NCI-H345 (cell line): ENCODE measurements around the gene AK5.

Source experiments
- DNase-seq: peaks from one replicate; lab custom pipeline; 2025; lab: John Stamatoyannopoulos, UW

AK5 gene

DNA sequence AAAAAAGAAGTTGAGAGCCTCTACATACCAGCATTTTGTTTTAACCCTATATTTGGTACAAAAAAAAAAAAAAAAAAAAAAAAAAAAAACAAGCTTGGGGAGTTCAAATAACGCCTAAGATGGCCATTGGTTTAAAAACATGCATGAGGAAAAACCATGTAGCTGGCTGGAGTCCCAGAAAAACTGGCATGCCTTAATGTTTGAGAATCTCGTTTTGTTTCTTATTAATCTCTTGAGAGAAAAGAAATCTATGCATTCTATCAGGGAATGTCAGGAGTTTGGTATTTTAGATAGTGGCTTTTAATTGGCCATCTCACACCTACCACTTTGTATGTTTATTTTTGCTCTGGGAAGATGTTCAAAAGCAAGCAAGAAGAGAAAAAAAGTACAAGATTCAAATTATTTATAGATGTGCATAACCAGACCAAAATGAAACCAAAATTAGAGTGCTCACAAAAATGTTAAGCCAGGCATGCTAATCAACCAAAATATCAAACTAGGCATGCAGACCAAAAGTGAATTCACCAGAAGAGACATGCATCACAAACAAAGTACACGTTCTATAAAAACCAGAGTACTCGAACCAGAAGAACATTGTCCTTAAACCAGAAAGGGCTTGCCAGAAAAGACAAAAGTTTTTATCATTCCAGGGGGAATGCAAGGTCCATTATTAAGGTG lies 156.6 kb downstream of the AK5 start:
- DNase-seq: no peak

DNA sequence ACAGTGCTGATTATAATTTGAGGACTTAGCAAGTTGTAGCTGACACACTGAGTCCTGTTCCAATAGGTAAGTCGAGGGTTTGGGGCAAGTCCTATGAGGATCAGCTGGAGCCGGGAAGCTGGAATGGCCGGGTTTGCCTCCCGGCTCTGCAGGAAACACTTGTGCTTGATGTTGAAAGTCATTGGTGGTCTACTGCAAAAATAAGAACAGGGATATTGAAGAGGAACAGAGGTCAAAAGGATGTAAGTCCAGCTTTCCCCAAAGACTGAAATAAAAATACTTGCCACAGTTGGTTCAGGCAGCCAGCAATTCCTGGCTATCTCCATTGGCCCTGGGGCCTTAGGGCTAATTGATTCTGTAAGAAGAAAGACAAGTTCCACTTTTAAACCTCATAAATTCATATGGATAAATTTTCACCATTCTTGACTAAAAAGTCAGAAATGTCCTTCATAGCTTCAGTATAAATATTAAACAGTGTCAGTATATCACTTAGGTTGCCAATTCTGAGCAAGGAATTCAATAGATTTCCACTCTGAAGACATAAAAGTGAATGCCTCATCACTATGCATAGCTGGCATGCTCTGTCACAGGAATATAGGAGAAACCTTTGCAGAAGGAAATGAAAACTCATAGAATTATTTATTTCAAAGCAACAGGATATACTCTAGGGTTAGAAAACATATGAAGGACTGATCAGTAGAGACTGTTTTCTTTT lies 165.2 kb downstream of the AK5 start:
- no peak for DNase-seq

DNA sequence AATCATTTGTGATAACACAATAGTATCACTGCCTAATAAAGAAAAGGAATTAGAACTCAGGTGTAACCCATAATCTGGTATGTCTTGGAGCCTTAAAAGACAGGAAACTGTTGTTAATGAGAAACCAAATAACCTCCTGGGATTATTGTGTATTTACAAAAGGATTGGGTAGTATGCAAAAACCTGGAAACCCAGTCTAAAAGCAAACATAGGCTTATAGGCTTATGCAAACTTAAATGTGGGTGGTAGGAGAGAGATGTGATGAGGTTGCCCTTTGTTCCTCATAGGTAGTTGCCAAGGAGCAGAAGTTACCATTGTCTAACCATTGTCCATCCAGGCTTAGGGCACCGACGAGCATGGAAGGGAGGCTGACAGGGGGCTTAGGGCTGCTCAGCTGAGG lies 165.8 kb downstream of the AK5 start:
- no peak for DNase-seq

DNA sequence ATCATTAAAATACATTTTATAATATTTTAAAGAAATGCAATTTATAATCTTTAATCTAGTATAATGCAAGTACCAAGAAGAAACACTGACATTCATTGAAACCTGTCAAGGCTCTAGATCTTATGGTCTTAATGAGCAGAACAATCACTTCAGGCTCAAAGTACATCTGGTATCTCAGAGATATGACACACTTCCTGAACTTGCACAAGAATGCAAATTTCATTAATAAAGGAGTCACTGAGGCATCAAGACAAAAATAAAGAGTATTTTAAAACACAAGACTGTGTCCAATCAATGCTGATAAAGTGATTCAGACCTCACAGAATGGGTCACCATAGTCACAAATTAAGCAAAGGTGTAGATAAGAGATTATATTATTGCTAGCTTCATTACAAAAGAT lies 178.1 kb downstream of the AK5 start:
- DNase-seq: no peak

DNA sequence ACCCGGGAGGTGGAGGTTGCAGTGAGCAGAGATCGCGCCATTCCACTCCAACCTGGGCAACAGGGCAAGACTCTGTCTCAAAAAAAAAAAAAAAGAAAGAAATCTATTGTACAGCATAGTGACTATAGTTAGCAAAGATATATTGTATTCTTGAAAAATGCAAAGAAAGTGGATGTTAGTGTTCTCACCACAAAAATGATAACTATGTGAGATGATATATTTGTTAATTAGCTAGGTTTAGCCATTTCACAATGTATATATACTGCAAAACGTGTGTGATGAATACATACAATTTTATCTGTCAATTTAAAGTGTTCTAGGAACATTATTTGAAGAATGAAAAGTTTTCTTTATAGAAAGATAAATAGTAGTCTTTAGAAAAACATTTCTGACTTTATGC lies 179.9 kb downstream of the AK5 start:
- DNase-seq: no peak

DNA sequence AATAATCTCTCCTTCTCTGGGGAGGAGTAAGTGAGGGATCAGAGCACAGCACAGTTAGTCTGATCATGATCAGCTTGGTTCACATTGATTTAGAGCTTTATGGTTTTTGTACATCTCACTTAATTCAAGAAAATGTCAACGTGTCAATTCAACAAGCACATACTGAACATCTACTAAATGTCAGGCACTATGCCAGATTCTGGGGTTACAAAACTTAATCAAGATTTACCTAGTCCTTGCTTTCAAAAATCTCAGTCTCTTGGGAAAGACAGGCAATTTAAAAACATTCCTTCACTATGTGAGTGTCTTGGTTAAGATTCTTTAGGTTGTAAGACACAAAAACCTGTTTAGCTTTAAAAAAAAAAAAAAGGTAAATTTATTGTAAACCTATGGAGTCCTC lies 181.4 kb downstream of the AK5 start:
- DNase-seq: no peak

DNA sequence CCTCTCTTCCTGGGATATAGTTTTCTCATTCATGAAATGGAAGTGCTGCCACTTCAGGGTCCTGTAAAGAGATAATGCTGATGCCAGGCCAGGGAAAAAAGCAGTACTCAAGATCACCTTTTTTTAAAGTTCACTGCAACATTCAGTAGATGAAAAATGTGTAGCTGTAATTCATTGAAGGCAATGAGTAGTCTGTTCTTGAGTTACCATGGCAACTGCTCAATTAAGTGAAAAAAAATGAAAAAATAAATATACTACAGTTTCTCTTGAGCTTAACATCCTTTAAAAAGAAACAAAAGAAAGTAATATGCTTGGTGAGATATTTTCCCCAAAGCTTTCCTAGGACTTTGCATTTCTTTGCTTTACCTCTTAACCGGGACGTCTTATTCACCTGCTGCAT lies 183.3 kb downstream of the AK5 start:
- DNase-seq: no peak

DNA sequence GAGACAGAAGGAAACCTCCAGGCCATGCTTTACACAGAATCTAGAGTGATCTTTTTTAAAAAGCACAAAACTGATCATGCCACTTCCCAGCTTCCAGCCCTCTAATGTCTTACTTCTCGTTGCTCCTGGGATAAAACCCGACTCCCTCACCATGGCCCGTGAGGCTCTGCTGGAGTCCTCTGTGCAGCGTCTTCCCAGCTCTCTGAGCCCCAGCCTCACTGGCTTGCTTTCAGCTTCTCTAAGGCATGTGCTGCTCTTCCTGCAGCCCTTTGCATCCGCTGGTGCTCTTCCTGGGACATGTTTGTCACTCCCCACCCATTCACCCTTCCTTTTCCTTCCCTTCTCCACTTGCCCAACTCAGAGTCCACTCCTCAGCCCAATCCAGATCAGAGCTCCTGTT lies 184.1 kb downstream of the AK5 start:
- no peak for DNase-seq

DNA sequence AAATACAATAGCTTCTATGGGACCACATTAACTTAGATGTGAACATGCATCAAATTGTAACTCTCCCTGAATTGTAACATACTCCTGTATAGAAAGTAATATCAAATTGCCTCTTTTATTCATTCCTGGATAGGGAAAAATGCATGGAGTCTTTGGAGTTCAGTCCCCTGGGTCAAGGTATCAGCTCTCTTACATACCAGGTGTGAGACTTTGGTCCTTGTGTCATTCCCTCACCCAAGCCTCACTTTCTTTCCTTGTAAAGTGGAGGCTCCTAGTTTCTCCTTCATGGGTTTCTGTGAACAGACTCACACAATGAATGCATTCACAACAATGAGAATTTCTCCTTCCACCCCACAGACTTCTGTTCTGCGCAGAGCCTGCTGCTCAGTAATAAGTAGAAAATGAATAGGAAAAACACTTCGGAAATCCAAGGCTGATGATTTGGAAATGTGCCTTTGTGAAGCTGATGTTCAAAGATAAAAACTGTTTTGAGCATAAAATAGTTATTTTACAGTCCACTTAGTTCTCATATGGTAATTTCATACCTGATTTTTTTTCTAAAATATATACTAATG lies 185.3 kb downstream of the AK5 start:
- no peak for DNase-seq

DNA sequence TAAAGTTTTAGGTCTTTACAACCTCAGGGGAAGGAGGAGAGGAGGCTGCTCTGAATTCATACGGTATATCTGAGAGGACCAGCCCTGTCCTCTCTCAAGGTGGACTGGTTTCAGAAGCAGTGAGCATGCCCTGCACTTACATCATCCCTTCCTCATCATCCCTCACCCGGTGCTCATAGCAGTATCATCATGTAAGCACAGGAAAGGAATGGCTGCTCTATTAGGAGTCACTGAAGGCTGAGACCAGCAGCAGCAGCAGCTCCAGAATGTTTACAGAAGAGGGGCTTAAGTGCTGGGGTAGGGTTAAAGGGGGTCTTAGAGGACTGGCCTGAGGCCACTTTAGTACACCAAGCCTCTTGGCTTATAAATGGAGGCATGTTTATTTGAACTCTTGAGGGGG lies 185.9 kb downstream of the AK5 start:
- no peak for DNase-seq

DNA sequence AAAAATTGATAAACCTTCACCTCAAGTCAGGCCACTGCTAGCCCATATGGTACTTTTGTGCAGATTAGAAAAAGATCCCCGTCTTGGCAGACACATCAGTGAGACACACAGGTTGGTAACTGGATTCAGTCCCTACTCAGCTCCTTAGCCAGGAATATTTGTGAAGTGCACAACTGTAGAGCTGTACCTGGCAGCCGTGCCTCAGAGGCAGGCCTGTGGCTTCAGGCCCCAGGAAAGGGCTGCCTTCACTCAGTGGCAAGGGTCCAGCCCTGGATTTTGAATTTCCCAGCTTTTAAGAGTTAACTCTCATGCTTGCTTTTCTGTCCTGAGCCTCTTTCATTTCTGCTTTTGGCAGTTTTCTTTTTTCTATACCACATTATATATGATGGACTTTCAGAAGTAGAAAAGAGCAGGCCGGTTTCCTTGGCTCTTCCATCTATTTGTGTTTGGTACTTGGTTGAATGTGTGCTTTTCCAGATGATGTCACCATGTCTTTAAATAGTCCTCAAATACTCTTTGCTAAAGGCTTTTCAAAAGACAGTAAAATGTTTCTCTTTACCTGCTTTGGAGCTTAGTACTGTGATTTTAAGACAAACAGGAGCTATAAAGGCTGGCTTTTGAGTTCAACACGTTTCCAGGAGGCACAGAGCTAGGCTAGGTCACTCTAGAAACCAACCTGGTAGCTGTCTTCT lies 186.6 kb downstream of the AK5 start:
- DNase-seq: no peak

DNA sequence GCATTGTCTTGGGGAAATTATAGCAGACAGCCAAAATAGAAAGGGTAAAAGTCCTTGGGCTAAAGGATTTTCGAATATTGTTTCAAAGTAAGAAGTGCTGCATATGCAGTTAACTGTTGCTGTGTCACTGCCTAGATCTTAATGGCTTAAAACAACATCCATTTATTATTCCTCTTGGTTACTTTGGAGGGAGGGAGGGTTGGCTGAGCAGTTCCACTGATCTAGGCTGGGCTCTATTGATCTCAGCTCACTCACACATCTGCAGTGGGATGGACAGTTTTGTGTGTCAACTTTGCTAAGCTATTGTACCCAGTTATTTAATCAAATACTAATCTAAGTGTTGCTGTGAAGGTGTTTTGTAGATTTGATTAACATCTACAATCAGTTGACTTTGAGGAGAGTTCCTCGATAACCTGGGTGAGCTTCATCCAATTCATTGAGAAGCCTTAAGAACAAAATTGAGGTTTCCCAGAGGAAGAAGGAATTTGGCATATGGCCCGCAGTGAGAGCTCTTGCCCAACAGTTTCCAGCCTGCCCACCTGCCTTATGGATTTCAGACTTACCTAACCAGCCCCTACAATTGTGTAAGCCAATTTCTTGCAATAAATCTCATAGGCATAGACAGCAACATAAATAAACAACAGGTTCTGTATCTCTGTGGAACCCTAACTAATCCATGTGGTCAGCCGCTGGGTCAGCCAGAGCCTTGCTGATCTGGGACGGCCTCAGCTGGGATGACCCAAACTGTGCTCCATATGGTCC lies 187.3 kb downstream of the AK5 start:
- DNase-seq: no peak

DNA sequence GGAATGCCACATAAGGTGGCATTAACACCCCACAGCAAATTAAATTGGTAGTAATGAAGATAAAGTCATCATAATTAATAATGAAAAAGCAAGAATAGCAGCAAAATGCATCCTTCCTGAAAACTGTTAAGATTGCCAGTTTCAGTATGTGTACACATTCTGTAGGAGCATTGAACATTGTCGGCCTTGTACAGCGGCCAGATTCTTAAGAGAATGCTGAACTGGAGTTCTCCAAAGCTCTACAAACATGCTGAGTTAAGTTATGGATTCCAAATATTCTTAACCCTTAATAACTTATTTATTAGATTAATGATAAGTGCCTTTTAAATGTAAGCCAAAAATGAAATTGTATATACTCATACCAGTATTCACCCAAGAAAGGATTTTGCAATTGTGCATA lies 189.9 kb downstream of the AK5 start:
- DNase-seq: no peak

DNA sequence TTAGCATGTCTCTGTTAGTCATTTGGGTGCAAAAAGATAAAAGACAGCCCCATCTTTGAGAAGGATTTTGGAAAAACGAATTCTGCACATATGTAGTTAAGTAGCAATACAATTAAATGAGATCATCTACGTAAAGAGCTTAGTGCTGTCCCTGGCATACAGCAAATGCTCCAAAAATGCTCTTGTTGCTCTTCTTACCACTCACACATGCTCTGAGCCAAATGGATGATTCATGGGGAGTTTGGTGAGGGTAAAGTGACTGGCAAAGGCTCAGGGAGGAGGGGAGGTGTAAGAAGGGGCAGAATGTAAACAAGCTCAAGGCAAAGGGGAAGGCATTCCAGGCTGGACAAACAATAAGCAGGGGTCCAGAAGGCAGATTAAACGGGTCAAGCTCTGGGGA lies 191.9 kb downstream of the AK5 start:
- no peak for DNase-seq

DNA sequence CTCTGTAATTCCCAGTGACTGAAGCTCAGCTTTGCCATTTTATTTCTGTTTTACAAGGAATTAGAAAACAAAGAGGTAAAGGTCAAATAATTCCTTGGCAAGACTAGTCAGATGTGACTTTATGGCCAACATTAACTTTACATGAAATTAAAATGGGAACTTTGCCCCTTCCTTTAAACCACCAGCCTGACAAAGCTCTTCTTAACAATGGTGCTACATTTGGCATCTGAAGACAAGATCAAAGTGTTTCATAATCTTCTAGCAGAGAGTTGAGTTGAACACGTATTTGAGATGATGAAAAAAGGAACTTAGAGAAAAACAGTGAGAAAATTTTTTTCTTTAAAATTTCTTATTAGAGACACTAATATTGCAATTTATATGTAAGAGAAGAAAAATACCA lies 193.8 kb downstream of the AK5 start:
- DNase-seq: no peak

DNA sequence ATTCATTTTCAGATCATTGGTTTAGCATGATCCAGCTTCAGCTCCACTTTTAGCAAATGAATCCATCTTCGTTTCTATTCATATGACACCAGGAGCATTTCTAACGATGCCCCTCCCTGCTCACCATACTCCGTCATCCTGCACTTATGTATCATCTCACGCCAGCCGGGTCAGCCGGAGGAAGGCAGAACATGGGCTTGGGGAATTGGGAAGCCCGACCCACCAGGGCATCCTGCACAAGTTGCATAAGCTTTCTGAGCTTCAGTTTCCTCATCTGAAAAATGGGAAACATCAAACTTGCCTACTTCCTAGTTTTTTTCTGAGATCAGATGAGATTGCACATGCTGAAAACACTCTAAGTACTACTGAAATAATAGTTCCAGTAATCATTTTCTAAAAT lies 194.7 kb downstream of the AK5 start:
- no peak for DNase-seq

DNA sequence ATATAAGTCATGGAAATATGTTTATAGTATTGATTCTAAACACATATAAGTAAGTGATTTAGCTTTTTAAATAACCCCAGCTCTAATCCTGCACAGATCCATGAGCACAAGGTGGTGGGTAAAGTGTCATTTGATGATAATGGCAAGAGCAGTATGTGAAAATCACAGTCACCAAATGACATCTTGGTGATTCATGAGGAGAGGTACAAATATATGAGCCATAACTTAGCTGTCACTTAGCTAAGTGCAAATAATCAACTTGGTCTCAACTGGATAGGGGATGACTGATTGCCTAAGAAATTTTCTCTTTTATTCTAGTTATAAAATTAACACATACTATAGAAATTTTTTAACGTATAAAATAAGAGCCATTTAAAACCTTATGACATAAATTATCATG lies 202.5 kb downstream of the AK5 start:
- no peak for DNase-seq

DNA sequence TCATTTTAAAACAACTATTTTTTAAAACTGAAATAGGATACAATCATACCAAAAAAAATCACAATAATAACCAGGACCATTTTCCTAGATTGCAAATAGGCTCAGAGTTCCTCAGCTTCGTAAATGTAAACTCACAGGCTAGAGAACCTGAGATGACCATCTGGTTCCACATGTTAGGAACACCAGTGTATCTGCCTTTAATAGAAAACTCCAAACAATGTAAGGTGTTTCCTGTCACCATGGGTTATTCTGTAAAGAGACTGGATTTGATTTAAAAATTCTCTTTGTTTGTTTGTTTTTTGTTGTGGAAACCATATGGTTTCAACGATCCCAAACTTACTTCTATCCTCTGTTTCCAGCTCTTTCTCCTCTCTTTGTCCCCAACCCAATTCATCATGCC lies 203.1 kb downstream of the AK5 start:
- no peak for DNase-seq

DNA sequence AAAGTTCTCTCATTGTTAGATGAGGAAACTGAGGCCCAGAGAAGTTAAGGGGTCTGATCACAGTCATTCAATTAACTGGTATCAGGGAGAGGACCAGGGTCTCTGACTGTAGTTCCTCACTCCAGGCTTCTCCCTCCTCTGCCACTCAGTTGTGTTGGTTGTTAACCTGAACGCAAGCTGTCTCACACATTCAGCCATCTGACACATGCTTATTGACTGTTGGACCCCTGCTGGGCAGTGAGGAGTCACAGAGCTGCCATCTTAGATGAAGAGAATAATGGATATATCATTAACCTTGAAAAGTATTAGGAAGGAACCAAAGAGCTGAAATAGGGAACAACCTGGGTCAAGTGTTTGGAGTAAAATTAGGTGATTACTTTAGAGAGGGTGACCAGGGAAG lies 205.8 kb downstream of the AK5 start:
- DNase-seq: no peak

DNA sequence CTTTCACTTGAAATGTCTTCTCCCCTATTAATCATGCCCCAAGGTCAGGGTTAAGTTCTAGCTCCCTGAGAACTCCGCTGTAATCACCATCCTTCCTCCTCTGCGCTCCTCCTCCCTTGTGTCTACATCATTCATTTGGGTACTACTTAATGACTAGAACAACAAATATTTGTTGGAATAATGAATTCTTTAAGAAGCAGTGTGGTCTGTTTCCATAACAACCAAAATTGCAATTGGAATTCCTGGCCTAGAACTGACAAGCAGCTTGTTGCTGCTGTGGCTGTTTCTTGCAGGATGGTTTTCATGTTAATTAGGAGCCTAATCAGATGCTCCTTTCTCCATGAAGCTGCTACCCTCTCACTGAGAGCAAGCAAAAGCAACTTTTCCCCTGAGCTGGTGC lies 208.1 kb downstream of the AK5 start:
- no peak for DNase-seq

DNA sequence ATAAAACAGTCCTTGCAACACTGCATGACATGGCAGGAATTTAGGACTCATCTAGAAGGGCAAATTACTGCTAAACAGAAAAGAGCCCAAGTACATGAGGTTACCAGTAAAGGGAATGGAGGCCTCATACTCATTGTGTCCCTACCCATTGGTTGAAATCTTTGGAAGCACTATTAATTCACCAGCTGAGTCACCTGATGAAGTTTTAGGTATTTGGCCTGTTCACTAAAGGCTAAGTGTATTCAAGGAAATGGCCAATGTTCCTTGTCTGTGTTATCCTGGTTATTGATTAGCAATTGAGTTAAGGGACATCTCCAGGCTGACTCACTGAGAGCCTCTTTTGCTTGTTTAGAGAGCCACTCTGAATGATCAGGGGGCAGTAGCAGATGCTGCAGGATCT lies 212.2 kb downstream of the AK5 start:
- no peak for DNase-seq

DNA sequence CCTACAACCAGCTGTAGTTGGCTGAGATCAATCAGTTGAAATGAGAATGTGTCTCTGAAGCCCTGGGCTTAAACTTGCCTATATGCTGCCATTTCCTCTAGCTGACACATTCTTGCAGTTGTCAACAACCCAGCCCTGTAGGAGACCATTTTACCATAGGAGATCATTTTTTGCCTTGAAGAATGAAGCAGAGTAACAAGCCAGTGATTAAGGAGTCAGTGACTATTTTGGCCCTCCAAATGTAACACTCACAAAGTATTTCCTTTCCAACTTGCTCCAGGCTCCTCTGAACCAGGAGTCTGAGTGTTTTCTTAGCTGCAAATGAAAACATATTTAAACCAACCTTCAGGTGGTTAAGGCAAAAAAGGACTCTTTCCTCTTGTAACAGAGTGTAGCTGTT lies 217.1 kb downstream of the AK5 start:
- no peak for DNase-seq
